ENCODE results near the gene RANGAP1. TPM values are rescaled to one million over a fixed set of nuclear protein-coding genes. Genes with fewer than 3 reads are reported as not detected.

The RANGAP1 gene
- total and polyA plus RNA-seq, 2 donors (not counting 1 experiment from before 2014, with no cell fraction given) = 42.0 to 48.8 TPM

DNA sequence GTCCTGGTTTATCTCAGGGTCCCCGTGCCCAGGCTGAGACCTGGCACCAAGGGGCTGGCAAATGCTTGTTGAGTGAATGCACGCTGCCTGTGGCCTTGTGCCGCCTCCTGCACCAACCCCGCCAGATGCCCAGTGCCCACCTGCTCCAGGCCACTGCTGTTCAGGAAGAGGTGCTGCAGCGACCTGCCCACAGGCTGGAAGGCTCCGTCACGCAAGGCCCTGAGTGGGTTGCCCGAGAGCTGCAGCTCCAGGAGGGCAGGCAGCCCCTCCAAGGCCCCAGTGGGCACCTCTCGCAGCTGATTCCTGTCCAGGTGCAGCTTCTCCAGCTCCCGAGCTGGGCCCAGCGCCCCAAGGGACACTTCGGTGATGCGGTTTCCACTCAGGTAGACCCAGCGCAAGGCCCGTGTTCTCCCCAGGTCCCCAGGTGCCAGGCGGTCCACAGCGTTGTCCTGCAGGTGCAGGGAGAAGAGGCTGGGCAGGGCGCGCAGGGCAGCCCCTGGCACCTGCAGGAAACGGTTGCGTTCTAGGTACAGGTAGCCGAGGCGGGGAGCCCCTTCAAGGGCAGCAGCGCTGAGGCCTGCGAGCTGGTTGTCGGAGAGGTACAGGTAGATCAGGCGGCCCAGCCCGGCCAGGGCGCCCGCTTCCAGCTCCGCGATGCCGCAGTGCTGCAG, 48.8 kb downstream of the RANGAP1 start:
- 37% methylated on average over 33 of the region's 33 CpGs for WGBS (ENCODE audit: insufficient coverage)
- no peaks in the 10 kb centered on the region for H3K79me2 ChIP-seq (ENCODE audit: control insufficient read depth, insufficient read depth, low read length)
- ATAC-seq (ENCODE audit: low read depth) (no peak), DNase-seq (peak; percentile 23)
- no peaks in the 10 kb centered on the region for H3K9me3 ChIP-seq (ENCODE audit: control extremely low read depth in 1 of 3, control insufficient read depth in 2 of 3, insufficient read depth in 1 of 3, low read length in 2 of 3)
- H3K27me3 ChIP-seq (replicated peaks in 1 of 4; ENCODE audit: control extremely low read depth in 1 of 4, control insufficient read depth in 3 of 4, insufficient read depth in 4 of 4, low read length in 3 of 4) = no peaks in the 10 kb centered on the region
- H3K4me3 ChIP-seq (ENCODE audit: control extremely low read depth in 1 of 5, extremely low read depth in 1 of 5, insufficient read depth in 1 of 5, low read depth in 2 of 5, low read length in 4 of 5) = peak overlapping the region in 4 of 5 experiments; percentile 14 to 57 (median 41)
- Mint-ChIP-seq H3K27me3 (no peaks in the 10 kb centered on the region), H3K4me1 (peaks cover 7% of the 10 kb centered on the region), H3K27ac (no peak overlapping the region), H3K9me3 (ENCODE audit: insufficient read depth) (no peaks in the 10 kb centered on the region), H3K4me3 (peak overlapping the region; percentile 84)
- POLR2A ChIA-PET = interaction anchor here (0.8 to 1.1 kb wide), 6 partner anchors 12 to 314 kb away, joined by 3 to 8 read pairs (median 4); partner anchors contain the start of genes RANGAP1 and RBX1
- H2AFZ ChIP-seq (ENCODE audit: insufficient read depth, low read depth, low read length, poor library complexity, severe bottlenecking) = peak overlapping the region; percentile 93
- intact Hi-C loops (cut with micrococcal nuclease) = loop anchor here (5.0 kb wide), 1 partner anchor 40 kb away; no protein-coding TSS in a partner anchor
- H3K4me1 ChIP-seq (ENCODE audit: control insufficient read depth in 2 of 2, insufficient read depth in 2 of 2, low read length in 2 of 2) = peaks cover 5 to 10% of the 10 kb centered on the region in 2 donors
- no peaks in the 10 kb centered on the region for H3K36me3 ChIP-seq (replicated peaks in 1 of 2; ENCODE audit: control extremely low read depth in 1 of 2, control insufficient read depth in 1 of 2, extremely low read depth in 1 of 2, insufficient read depth in 2 of 2, low read length in 1 of 2)
- TF ChIP-seq, protein P1, sequence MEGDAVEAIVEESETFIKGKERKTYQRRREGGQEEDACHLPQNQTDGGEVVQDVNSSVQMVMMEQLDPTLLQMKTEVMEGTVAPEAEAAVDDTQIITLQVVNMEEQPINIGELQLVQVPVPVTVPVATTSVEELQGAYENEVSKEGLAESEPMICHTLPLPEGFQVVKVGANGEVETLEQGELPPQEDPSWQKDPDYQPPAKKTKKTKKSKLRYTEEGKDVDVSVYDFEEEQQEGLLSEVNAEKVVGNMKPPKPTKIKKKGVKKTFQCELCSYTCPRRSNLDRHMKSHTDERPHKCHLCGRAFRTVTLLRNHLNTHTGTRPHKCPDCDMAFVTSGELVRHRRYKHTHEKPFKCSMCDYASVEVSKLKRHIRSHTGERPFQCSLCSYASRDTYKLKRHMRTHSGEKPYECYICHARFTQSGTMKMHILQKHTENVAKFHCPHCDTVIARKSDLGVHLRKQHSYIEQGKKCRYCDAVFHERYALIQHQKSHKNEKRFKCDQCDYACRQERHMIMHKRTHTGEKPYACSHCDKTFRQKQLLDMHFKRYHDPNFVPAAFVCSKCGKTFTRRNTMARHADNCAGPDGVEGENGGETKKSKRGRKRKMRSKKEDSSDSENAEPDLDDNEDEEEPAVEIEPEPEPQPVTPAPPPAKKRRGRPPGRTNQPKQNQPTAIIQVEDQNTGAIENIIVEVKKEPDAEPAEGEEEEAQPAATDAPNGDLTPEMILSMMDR (IDR thresholded peaks at IDR 0.05) = no peak
- TF ChIP-seq EZH2 (IDR thresholded peaks at IDR 0.05; ENCODE audit: borderline replicate concordance, insufficient read depth, low read depth, low read length, poor library complexity, severe bottlenecking) = no peak
- peak overlapping the region; percentile 54 for H3K9ac ChIP-seq (ENCODE audit: low read length)
- H3K4me2 ChIP-seq (replicated peaks; ENCODE audit: low read depth, low read length, poor library complexity, severe bottlenecking) = peak overlapping the region; percentile 93
- H4K20me1 ChIP-seq (ENCODE audit: control insufficient read depth, insufficient read depth, low read length, poor library complexity, severe bottlenecking) = no peaks in the 10 kb centered on the region
- no peak overlapping the region for H3K27ac ChIP-seq (ENCODE audit: low read length in 2 of 2)
- CTCF ChIA-PET = interaction anchor here (0.6 to 4.6 kb wide), 32 partner anchors 10 to 998 kb away, joined by 3 to 93 read pairs (median 4); partner anchors contain the start of genes RANGAP1, TEF, XPNPEP3 and ZC3H7B

All from B cell (primary cell).